HuH-7.5 (cell line): Measurements from ENCODE around the gene NRM.
A peak's percentile ranks its signal among the peaks of the same experiment; 100 is the strongest.
"Not testable (repeated sequence)": the region's sequence is repeated elsewhere in the genome, so short reads cannot be mapped to it uniquely, and the experiment has no call there.

Experiments
- DNase-seq: peaks from one replicate; pipeline ENCODE4 v3.0.0; 2011; ENCODE audit warnings: low spot score

The NRM gene

GRCh38 chr6:30720738-30721197, 30.0 kb upstream of the NRM start:
- DNase-seq = peak; percentile 39

DNA sequence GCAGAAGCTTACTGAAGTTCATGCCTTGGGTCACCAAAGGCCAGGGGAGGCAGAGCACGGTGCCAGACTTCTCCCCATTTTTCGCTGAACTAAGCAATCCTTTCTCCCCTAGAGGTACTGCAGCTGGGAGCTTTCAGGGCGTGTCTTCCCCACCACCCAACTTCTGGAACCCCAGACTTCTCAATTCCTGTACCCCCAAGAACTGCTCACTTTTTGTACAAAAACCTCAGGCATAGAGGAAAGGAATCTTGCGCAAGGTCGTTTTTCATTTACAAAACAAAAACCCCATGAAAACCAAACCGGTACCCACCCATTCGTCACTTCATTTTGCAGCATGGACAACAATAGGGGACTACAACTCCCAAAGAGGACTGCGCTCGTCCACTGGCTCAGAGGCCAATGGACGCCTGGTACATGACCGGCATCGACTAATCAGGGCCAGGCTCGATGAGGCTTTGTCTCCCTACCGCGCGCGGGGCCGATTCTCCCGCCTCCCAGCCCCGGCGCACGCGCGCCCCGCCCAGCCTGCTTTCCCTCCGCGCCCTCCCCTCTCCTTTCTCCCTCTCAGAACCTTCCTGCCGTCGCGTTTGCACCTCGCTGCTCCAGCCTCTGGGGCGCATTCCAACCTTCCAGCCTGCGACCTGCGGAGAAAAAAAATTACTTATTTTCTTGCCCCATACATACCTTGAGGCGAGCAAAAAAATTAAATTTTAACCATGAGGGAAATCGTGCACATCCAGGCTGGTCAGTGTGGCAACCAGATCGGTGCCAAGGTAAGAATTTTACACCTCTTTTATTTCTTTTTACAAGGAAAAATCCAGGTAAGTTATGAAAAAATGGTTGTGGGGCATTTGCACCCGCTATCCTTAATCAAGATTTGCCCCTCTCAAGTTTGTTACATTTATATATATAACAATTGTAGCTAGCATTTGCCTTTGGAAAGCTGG, 29.3 kb upstream of the NRM start, which contains the start of gene TUBB:
TSS of gene TUBB (plus strand) at position 562 of the 947 bp plus-strand sequence. CDS start at position 717, 155 bp downstream.
- peak; percentile 83 for DNase-seq

DNA sequence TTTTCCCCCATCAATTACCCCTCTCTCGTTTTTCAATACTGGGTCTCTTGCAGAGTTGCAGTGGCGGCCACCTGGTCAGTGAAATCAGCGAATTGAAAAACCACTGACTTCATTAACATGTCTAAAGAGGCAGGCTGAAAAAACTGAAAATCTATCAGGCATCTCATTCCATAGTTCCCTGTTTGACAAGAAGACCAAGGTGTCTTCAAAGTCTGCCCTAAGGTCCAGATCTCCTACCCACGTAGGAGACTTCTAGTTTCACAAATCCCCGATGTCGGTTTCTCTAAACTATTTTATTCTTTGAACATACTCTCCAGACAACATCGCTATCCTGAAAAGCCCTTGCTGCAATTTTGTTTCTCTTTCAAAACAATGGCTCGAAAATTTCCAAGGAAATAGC, 28.6 kb upstream of the NRM start:
- DNase-seq = no peak

DNA sequence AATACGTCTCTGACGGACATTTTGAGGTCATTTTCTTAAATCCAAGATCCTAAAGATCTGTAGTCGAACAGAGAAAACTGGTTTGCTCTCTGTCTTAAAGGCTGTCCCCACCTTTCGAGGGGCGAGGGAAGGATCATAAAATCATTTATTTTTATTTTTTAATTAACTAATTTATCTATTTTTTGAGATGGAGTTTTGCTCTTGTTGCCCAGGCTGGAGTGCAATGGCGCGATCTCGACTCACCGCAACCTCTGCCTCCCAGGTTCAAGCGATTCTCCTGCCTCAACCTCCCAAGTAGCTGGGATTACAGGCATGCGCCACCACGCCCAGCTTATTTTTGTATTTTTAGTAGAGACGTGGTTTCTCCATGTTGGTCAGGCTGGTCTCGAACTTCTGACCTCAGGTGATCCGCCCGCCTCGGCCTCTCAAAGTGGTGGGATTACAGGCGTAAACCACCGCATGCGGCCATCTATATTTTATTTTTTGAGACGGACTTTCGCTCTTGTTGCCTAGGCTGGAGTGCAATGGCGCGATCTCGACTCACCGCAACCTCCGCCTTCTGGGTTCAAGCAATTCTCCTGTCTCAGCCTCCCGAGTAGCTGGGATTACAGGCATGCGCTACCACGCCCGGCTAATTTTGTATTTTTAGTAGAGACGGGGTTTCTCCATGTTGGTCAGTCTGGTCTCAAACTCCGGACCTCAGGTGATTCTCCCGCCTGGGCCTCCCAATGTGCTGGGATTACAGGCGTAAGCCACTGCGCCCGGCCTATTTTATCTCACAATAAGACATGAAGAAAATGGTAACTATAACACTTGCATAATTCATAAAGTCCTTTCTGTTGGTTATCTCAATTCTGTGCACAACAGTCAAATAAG, 27.3 kb upstream of the NRM start:
- not testable (repeated sequence) for DNase-seq

GRCh38 chr6:30717129-30717844, 26.5 kb upstream of the NRM start, which contains the start of gene MDC1:
Gene MDC1 (minus strand): TSS chr6:30717281. CDS start chr6:30715175, 2,106 bp downstream.
- peak; percentile 84 for DNase-seq

- DNase-seq = no peak
Measured at GRCh38 chr6:30716879-30717128, 26.0 kb upstream of the NRM start.

GRCh38 chr6:30714263-30714662, 23.5 kb upstream of the NRM start:
- no peak for DNase-seq

GRCh38 chr6:30712441-30712945, 21.7 kb upstream of the NRM start:
- DNase-seq = no peak

GRCh38 chr6:30711758-30712380, 21.1 kb upstream of the NRM start:
- DNase-seq = no peak

GRCh38 chr6:30709101-30709868, 18.5 kb upstream of the NRM start:
- DNase-seq = no peak

DNA sequence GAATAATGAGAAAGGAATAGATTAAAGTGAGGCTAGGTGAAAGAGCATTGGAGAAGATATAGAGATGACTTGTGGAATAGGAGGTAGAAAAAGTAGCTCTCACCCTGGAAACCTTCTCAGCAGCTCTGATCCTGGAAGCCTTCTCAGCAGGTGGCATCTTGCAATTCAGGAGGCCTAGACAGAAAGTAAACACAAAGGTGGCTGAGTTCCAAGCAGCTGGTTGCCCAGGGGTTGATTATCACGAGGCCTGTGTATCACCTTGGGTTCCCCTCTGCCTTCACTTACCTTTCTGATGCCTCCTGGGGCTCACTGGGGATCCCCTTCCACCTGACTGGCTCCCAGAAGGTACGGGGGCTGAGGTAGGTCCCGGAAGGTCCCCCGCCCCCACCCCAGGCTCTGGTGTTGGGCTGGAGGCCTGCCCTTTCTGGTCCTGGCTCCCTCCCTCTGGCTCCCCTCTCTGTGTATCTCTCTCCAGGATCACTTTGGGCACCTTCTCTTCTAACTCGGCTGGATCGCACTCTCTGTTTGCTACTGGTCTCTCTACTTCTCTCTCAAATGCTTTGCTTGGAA, 16.6 kb upstream of the NRM start:
- no peak for DNase-seq

DNA sequence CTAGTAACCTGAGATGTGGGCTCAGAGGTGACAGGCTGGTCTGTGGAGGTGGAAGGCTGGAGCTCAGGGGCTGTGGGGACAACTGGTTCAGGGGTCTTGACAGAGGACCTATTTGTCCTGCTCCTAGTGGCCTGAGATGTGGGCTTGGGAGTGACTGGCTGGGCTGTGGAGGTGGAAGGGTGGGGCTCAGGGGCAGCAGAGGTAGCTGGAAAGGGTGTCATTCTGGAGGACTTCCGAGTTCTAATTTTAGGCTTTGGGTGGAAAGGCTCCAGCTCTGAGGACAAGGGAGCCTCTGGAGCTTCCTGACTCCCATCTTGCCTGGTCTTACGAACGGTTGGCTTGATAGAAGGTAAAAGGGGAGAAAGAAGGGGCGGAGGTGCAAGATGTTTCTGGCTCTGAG, 14.8 kb upstream of the NRM start:
- no peak for DNase-seq

- no peak for DNase-seq
Measured at GRCh38 chr6:30703821-30704220, 13.0 kb upstream of the NRM start.

DNA sequence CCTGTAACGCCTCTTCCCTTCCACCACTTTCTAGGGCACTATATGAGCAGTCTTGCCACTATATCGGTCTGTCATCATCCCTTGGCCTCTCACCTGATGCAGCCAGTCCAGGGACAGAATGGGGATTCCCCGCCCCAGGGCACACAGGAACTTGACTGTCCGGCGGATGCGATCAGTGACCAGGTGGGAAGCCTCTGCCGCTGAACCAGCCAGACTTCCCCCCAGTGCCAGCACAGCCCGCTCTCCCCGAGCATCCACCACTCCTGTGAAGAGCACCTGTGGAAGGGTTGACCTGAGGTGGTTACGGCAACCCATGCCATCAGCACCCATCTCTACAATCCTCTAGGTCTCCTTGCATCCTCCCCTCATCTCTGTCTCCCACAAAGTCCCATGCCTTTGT, 12.2 kb upstream of the NRM start:
- no peak for DNase-seq

GRCh38 chr6:30700340-30700739, 9.6 kb upstream of the NRM start:
- no peak for DNase-seq

GRCh38 chr6:30696432-30696831, 5.6 kb upstream of the NRM start:
- no peak for DNase-seq

- no peak for DNase-seq
Measured at GRCh38 chr6:30691208-30691847, 544 bp upstream of the NRM start.

DNA sequence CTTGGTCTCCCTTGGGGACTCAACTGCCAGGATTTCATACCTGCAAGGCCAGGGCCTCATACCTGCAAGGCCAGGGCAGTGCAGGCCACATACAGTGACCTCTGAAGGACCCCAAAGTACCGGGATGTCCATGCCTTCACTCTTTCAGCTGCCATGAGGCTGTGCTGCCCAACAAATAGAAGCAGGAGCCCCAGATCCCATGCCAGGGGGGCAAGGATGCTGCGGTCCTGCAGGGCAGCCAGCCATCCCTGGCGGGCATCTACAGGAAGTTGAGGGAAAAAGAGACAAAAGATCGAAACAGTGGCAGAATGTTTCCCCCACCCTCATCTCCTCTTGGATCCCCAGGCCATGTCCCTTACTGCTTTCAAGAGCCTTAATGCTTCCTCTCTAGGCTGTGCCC, 799 bp downstream of the NRM start:
- DNase-seq = no peak

DNA sequence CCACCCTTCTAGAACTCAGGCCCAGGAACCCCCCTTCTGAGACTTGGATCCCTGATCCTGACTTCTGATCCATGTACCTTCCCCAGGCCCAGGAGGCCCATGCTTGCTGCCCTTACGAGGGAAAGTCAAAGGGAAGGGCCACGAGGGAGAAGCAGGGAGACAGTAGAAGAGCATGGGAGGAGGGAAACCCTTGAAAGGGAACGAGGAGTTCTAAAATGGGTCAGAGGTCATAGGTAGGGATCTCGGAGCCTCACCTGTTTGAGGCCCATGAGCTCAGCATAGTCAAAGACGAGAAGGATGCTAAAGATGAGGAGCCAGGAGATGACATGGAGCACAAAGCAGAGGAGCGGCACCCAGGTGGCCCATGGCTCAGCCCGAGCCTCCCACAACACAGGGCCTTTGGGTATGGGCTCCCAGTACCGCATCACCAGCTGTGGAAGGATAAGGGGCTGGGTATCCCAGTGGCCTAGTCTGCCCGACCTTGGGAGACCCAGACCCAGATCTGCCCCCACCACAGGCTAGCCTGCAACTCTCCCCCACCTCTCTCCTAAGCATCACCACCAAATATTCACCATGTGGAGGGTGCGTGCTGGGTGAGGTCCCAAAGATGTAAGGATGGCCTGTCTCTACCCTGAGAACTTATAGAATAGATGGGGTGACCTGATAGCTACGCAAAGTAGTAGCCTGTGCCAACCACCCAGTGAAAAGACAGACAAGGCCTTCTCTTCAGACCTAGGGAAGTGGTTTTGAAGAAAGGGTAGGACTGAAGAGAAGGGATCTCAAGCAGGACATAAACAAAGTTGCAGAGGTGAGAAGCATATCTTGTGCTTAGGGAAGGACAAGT, 1.5 kb downstream of the NRM start:
- DNase-seq = no peak
